Retina (tissue), 1 donor: ENCODE data around the gene POU6F2.

ENCODE experiments used
- DNase-seq: peaks from one replicate; pipeline ENCODE4 v3.0.0-alpha.2; 2016

Gene POU6F2

DNA sequence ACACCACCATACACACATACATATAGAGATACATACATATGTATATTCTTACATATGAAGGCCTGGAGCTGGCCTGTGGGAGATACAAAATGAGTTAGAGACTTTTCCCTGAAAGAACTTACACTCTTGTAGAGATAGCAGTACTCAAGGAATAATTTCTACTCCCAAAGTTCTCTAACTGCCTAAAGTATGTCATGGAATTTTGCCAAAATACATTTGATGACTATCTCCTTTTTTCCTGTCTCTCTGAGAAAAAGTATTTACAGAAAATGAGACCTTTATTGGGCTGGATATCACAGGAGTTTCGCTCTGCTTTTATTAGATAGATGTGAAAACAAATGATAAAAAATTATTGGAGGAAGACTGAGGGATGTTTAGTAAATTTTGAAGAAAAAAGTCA, 220.1 kb downstream of the POU6F2 start:
- DNase-seq = no peak

GRCh38 chr7:39198556-39198955, 220.8 kb downstream of the POU6F2 start:
- no peak for DNase-seq

DNA sequence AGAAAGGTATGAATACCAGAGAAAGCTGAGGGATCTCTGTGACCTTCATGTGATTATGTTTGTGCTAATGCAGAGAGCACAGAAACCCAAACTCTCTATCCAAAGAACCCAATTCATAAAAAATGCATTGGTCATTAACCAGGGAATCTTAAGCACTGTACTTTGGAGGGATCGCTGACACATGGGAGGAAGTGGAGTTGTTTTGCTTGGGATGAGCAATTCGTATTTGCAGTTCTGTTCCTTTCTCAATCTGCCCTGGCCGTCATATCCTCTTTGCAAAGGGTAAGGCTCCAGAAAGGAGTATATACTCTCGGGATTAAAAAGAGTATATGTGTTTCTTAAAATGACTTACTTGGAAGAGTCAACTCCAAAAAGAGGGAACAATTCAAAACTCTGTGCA, 221.3 kb downstream of the POU6F2 start:
- no peak for DNase-seq

- DNase-seq = no peak
These were observed 222.2 kb downstream of the POU6F2 start for GRCh38 chr7:39199951-39200350.

- DNase-seq = no peak
These were observed 224.3 kb downstream of the POU6F2 start for GRCh38 chr7:39202041-39202440.

DNA sequence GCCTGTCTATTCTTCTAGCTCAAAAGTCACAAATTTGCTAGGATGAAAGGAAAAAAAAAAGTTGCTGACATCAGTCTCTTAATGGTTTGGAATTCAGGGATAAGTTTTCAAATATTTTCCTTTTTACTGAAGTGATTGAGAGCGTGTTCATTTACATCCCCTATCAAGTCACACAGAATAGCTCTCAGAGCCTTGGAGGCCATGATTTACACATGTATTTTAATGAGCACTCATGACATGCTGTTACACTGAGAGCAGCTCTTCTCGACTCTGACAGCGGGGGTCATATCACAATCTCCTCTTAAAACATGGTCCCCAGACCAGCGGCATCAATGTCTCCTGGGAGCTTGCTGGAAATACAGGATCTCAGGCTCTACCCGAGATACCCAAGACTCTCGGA, 232.7 kb downstream of the POU6F2 start:
- no peak for DNase-seq

GRCh38 chr7:39211581-39211980, 233.9 kb downstream of the POU6F2 start:
- DNase-seq = no peak

DNA sequence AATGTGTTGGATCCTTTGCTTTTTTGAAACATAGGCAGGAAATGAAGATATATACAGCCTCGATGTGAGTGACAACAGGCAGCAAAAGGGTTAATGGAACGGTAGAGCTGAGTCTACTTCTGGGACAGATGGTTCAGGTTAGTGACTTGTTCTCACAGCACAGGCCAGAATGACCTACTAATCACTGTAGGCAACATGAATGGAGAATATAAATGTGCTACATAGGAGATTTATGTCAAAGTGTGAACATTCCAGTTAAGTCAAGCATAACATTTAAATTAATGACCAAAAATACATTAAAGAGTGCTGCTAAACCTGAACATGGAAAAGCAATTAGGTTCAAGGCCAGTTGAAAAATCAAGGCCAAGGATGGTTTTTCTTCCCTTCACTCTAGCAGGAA, 235.2 kb downstream of the POU6F2 start:
- no peak for DNase-seq

GRCh38 chr7:39217783-39218182, 240.1 kb downstream of the POU6F2 start:
- DNase-seq = no peak

DNA sequence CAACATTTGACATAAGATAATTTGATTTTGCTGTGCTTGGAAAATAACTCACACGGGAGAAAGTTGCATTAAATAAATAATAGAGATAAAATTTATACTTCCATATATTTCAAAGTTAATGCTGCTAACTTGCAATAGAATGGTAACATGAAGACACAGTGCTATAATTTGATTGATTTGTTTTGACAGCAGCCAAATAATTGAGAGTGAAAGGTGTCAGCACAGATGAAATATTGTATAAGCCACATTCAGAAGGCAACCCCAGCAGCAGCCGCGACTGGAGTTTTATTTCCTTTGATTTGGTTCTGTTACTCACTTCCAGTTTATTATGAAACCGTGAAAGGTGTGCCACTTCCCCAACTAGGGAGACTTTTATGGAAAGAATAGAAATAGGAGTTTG, 242.2 kb downstream of the POU6F2 start:
- DNase-seq = no peak

- DNase-seq = no peak
These were observed 244.2 kb downstream of the POU6F2 start for GRCh38 chr7:39221901-39222300.

GRCh38 chr7:39228946-39229345, 251.2 kb downstream of the POU6F2 start:
- DNase-seq = no peak

DNA sequence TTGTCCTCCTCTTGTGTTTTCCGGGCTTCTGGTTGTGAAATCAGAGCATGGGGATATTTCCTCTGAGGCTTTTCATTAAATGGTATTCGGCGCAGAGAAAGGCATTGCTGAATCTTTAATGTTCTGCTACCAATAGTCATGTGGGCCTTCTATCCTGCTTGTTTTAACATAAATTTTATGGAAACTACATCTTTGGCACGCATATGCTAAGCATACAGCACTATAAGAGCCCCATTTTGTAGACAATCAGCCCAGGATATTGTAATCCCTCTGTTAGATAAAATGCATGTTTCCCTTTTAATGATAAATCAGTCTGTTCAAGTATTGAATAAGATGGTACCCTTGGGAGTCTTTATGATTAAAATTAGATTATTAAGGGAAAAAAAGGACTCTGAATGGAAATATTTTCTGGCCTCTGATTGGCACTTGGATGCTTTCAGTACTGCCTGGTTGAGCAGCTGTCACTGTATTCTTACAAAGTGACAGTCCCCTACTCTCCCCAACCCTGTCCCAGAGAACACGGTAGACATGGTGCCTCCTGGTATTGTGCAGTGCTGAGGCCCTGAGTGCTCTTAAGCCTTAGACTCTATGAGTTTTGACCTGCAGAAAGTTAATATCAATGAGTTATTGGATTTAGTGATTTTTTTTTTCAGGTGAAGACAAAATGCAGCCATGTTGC, 256.3 kb downstream of the POU6F2 start:
- DNase-seq = no peak

DNA sequence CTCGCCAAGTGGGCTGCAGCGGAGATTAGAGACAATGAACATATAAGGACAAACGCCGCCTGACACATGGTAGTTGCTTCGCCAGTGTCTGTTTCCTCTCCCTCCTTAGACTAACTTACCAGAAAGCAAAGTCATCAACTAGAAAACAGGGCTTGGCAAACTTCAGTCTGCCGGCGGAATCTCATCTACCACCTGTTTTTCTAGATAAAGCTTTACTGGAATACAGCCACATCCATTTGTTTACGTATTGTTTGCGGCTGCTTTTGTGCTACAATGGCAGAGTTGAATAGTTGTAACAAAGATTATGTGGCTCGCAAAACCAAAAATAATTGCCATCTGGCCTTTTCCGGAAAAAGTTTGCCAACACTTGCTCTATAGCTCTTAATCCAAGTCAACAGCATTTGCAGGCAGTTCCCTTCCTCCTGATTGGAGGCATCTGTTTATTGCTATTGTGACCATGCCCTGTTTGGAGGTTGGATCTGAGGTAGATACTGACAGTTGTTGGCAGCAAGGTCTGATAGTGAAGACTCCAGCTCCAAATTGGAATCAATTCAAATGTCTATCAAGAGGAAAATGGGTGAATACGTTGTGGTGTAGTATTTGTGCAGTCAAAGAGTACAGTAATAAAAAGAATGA, 260.6 kb downstream of the POU6F2 start:
- DNase-seq = no peak

- DNase-seq = no peak
These were observed 263.2 kb downstream of the POU6F2 start for GRCh38 chr7:39240864-39241263.

GRCh38 chr7:39247576-39247975, 269.9 kb downstream of the POU6F2 start:
- DNase-seq = no peak

- no peak for DNase-seq
These were observed 270.5 kb downstream of the POU6F2 start for GRCh38 chr7:39248041-39248691.

DNA sequence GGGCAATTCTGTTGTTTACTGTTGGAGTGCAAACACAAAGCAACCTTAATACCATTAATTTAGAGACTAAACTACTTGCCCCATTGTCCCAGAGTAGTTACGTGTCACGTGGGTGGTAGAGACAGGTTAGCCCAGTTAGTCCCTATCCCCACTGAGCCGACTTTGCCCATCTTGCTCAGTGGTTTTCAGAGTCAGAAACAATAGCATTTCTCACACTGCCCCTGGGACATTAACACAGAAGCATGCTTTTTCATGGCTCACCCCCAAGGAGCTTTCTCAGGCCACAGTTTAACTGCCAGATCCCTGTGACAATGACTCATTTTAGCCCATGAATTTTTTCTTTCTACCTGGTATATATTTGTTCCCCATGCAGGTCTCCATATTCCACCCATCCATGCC, 271.0 kb downstream of the POU6F2 start:
- no peak for DNase-seq

DNA sequence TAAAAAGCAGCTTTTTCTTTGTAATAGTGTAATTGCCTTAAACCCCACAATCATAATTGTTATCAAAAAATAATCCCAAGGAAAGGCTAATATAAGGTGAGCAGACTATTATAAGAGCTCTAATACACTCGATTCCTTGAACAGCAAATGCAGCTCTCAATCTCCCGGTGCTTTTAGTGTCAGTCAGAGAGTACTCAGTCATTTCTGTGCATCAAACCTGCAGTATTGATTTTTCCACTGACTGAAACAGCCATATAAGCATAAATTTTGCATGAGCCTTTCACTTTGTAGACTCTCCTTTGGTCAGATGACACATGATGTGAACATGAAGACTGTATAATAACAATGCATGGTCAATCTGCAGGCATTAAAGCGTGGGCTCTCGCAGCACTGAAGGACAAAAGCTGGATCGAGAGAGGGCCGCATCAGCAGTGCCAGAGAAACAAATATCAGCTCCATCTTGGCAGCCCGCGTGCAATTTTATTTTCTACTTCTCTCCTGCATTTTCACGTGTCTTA, 272.0 kb downstream of the POU6F2 start:
- DNase-seq = peak; percentile 65

- DNase-seq = no peak
These were observed 275.2 kb downstream of the POU6F2 start for GRCh38 chr7:39252916-39253315.

GRCh38 chr7:39259391-39260003, 281.8 kb downstream of the POU6F2 start:
- no peak for DNase-seq

- no peak for DNase-seq
These were observed 282.7 kb downstream of the POU6F2 start for GRCh38 chr7:39260279-39260844.

DNA sequence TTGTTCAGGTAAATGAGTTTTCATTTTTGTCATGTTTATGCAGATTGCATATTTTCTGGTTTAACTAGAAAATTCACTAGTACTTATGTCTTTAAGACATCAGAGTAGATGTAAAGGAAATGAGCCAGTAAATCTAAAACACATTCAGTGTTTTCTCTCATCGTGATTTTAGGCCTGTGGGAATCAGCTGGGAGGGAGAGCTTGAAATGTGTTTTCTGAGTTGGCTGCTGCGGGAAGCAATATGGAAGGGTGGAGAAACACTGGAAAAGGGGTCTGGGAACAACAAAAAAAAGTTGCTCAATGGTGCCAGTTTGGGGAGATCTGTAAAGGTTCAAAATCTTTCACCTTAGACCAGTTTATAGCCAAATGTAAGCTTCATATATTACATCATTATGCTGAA, 284.1 kb downstream of the POU6F2 start:
- no peak for DNase-seq
